ENCODE measurements around the gene RFX2. TPM values are rescaled to one million over a fixed set of nuclear protein-coding genes. Genes with fewer than 3 reads are reported as not detected.
"Not testable (repeated sequence)": the region's sequence is repeated elsewhere in the genome, so short reads cannot be mapped to it uniquely, and the experiment has no call there.

Gene RFX2
- total RNA-seq, 2 experiments from 2014 or later: 10.1 to 10.4 TPM

GRCh38 chr19:6032381-6032780 lies 77.9 kb downstream of the RFX2 start:
- Mint-ChIP-seq H3K36me3 (ENCODE audit: low read depth) (peaks cover 2% of the 10 kb centered on the region), H3K4me3 (no peak overlapping the region), H3K27ac (no peak overlapping the region), H3K9me3 (no peaks in the 10 kb centered on the region), H3K4me1 (no peaks in the 10 kb centered on the region), H3K27me3 (no peaks in the 10 kb centered on the region)
- ChIA-PET POLR2A (no interaction called here), CTCF (interaction anchor here (0.8 kb wide), 1 partner anchor 10 kb away, joined by 3 read pairs; no protein-coding TSS in a partner anchor)
- DNase-seq: no peak

GRCh38 chr19:6030214-6030507 lies 80.1 kb downstream of the RFX2 start:
- no peaks in the 10 kb centered on the region for H3K4me1 Mint-ChIP-seq
- CTCF ChIA-PET: interaction anchor here (1.0 kb wide), 1 partner anchor 226 kb away, joined by 3 read pairs; no protein-coding TSS in a partner anchor
- no peak overlapping the region for H3K4me3 Mint-ChIP-seq
- peaks cover 2% of the 10 kb centered on the region for H3K36me3 Mint-ChIP-seq (ENCODE audit: low read depth)
- H3K27me3 Mint-ChIP-seq: no peaks in the 10 kb centered on the region
- no peak overlapping the region for H3K27ac Mint-ChIP-seq
- H3K9me3 Mint-ChIP-seq: no peaks in the 10 kb centered on the region
- POLR2A ChIA-PET: no interaction called here
- no peak for DNase-seq

GRCh38 chr19:6026390-6027227 lies 83.7 kb downstream of the RFX2 start:
- POLR2A ChIA-PET: no interaction called here
- no peak for DNase-seq
- no peak overlapping the region for H3K4me3 Mint-ChIP-seq
- H3K27me3 Mint-ChIP-seq: no peaks in the 10 kb centered on the region
- no peaks in the 10 kb centered on the region for H3K36me3 Mint-ChIP-seq (ENCODE audit: low read depth)
- CTCF ChIA-PET: interaction anchor here (0.7 to 3.5 kb wide), 5 partner anchors 21 to 223 kb away, joined by 3 to 15 read pairs (median 3); no protein-coding TSS in a partner anchor
- H3K27ac Mint-ChIP-seq: no peak overlapping the region
- H3K9me3 Mint-ChIP-seq: no peaks in the 10 kb centered on the region
- H3K4me1 Mint-ChIP-seq: no peaks in the 10 kb centered on the region

GRCh38 chr19:6024756-6025155 lies 85.5 kb downstream of the RFX2 start:
- H3K4me1 Mint-ChIP-seq; H3K27ac Mint-ChIP-seq; H3K36me3 Mint-ChIP-seq (ENCODE audit: low read depth); CTCF ChIA-PET; H3K9me3 Mint-ChIP-seq; DNase-seq; H3K27me3 Mint-ChIP-seq; POLR2A ChIA-PET; H3K4me3 Mint-ChIP-seq: not testable (repeated sequence)

GRCh38 chr19:6023936-6024335 lies 86.4 kb downstream of the RFX2 start:
- Mint-ChIP-seq H3K4me3 (no peak overlapping the region), H3K4me1 (no peaks in the 10 kb centered on the region), H3K27ac (no peak overlapping the region), H3K36me3 (ENCODE audit: low read depth) (no peaks in the 10 kb centered on the region), H3K27me3 (no peaks in the 10 kb centered on the region), H3K9me3 (no peaks in the 10 kb centered on the region)
- DNase-seq: no peak
- POLR2A ChIA-PET: no interaction called here
- CTCF ChIA-PET: interaction anchor here (2.1 kb wide), 1 partner anchor 64 kb away, joined by 7 read pairs; no protein-coding TSS in a partner anchor

GRCh38 chr19:6023085-6023682 lies 87.1 kb downstream of the RFX2 start:
- H3K4me3 Mint-ChIP-seq: no peak overlapping the region
- no peaks in the 10 kb centered on the region for H3K36me3 Mint-ChIP-seq (ENCODE audit: low read depth)
- POLR2A ChIA-PET: no interaction called here
- no peaks in the 10 kb centered on the region for H3K27me3 Mint-ChIP-seq
- CTCF ChIA-PET: interaction anchor here (1.0 to 3.5 kb wide), 13 partner anchors 10 to 233 kb away, joined by 3 to 30 read pairs (median 7); partner anchors contain the start of genes NRTN and RANBP3
- no peak for DNase-seq
- H3K4me1 Mint-ChIP-seq: no peaks in the 10 kb centered on the region
- no peak overlapping the region for H3K27ac Mint-ChIP-seq
- no peaks in the 10 kb centered on the region for H3K9me3 Mint-ChIP-seq

GRCh38 chr19:6022570-6023064 lies 87.7 kb downstream of the RFX2 start:
- ChIA-PET CTCF (interaction anchor here (0.6 to 3.5 kb wide), 21 partner anchors 9 to 374 kb away, joined by 3 to 30 read pairs (median 5); partner anchors contain the start of genes NRTN and RANBP3), POLR2A (no interaction called here)
- Mint-ChIP-seq H3K36me3 (ENCODE audit: low read depth) (no peaks in the 10 kb centered on the region), H3K27ac (no peak overlapping the region), H3K4me3 (no peak overlapping the region), H3K9me3 (no peaks in the 10 kb centered on the region), H3K4me1 (no peaks in the 10 kb centered on the region), H3K27me3 (no peaks in the 10 kb centered on the region)
- no peak for DNase-seq

- peak; percentile 87 for DNase-seq
- Mint-ChIP-seq H3K4me3 (no peak overlapping the region), H3K4me1 (no peaks in the 10 kb centered on the region), H3K36me3 (ENCODE audit: low read depth) (no peaks in the 10 kb centered on the region), H3K27ac (no peak overlapping the region), H3K9me3 (no peaks in the 10 kb centered on the region), H3K27me3 (no peaks in the 10 kb centered on the region)
- ChIA-PET CTCF (interaction anchor here (0.5 to 3.5 kb wide), 26 partner anchors 9 to 424 kb away, joined by 3 to 30 read pairs (median 4); partner anchors contain the start of genes NRTN and RANBP3), POLR2A (interaction anchor here (0.6 kb wide), 1 partner anchor 218 kb away, joined by 3 read pairs; no protein-coding TSS in a partner anchor)
Observed at GRCh38 chr19:6021878-6022569, 88.3 kb downstream of the RFX2 start.

- no peaks in the 10 kb centered on the region for H3K9me3 Mint-ChIP-seq
- H3K36me3 Mint-ChIP-seq (ENCODE audit: low read depth): no peaks in the 10 kb centered on the region
- no peak for DNase-seq
- H3K27me3 Mint-ChIP-seq: no peaks in the 10 kb centered on the region
- ChIA-PET POLR2A (no interaction called here), CTCF (interaction anchor here (0.6 to 3.5 kb wide), 10 partner anchors 21 to 217 kb away, joined by 3 to 30 read pairs (median 8); partner anchors contain the start of genes NRTN and RANBP3)
- no peaks in the 10 kb centered on the region for H3K4me1 Mint-ChIP-seq
- H3K4me3 Mint-ChIP-seq: no peak overlapping the region
- H3K27ac Mint-ChIP-seq: no peak overlapping the region
Observed at GRCh38 chr19:6020972-6021805, 89.1 kb downstream of the RFX2 start.

- Mint-ChIP-seq H3K36me3 (ENCODE audit: low read depth) (no peaks in the 10 kb centered on the region), H3K9me3 (no peaks in the 10 kb centered on the region), H3K27ac (no peak overlapping the region), H3K27me3 (no peaks in the 10 kb centered on the region), H3K4me1 (no peaks in the 10 kb centered on the region), H3K4me3 (no peak overlapping the region)
- ChIA-PET POLR2A (no interaction called here), CTCF (interaction anchor here (3.5 kb wide), 1 partner anchor 216 kb away, joined by 30 read pairs; the partner anchor contains the start of gene NRTN)
- DNase-seq: no peak
Observed at GRCh38 chr19:6020166-6020882, 90.0 kb downstream of the RFX2 start.

- DNase-seq: no peak
- Mint-ChIP-seq H3K36me3 (ENCODE audit: low read depth) (no peaks in the 10 kb centered on the region), H3K9me3 (no peaks in the 10 kb centered on the region), H3K4me3 (no peak overlapping the region), H3K27ac (no peak overlapping the region), H3K27me3 (no peaks in the 10 kb centered on the region), H3K4me1 (no peaks in the 10 kb centered on the region)
- ChIA-PET CTCF (no interaction called here), POLR2A (no interaction called here)
Observed at GRCh38 chr19:6018786-6019185, 91.5 kb downstream of the RFX2 start.
